ENCODE measurements around the gene GOLGA2. TPM values are rescaled to one million over a fixed set of nuclear protein-coding genes. Genes with fewer than 3 reads are reported as not detected.

The GOLGA2 gene
- total RNA-seq, 1 experiment from 2014 or later: 51.0 TPM

DNA sequence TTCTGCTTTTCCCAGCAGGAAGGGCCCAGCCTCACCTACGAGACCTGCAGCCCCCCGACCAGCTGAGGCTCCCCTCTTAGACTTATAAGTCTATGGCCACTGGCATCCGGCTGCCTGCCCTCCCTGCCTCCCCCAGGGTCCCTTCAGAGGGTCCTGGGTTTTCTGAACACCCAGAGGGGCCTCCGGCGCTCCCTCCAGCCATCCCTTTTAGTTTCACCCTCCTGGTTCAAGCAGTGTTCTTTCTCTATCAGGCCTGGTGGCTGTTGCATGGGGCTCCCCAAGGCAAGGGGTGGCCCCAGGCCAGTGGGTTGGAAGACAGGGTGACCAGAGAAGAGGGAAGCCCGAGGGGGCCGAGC is 21.8 kb downstream of the GOLGA2 start:
- H3K79me2 ChIP-seq (ENCODE audit: insufficient read depth, low read length): peaks cover 3% of the 10 kb centered on the region
- H2AFZ ChIP-seq (ENCODE audit: low read length): no peak overlapping the region
- no peak overlapping the region for H3K9ac ChIP-seq (ENCODE audit: extremely low read depth, insufficient read length, low read length)
- no peaks in the 10 kb centered on the region; a peak in 1 of 5 replicates for H3K9me3 Mint-ChIP-seq
- no peak overlapping the region for H2BK120ac ChIP-seq (ENCODE audit: low read depth, low read length, poor library complexity, severe bottlenecking)
- no peak overlapping the region for H3K4ac ChIP-seq (ENCODE audit: low read depth, low read length)
- no peak overlapping the region for H3K4me2 ChIP-seq (ENCODE audit: insufficient read depth, insufficient read length, low read length)
- H3K27ac ChIP-seq (ENCODE audit: insufficient read length, low read depth, low read length): no peak overlapping the region
- no peaks in the 10 kb centered on the region for H3K79me1 ChIP-seq (ENCODE audit: insufficient read depth, low read depth, low read length, poor library complexity, severe bottlenecking)
- no peak overlapping the region for H3K18ac ChIP-seq (ENCODE audit: insufficient read length, low read depth, low read length)
- no peak overlapping the region; a peak in 1 of 7 replicates for H3K27ac Mint-ChIP-seq
- H3K27me3 Mint-ChIP-seq (ENCODE audit: low read depth): peaks cover 6% of the 10 kb centered on the region
- no peak overlapping the region for H4K5ac ChIP-seq (ENCODE audit: insufficient read length, low read depth, low read length)
- H2AK5ac ChIP-seq (ENCODE audit: insufficient read length, low read length): no peak overlapping the region
- no peak overlapping the region for H3K4me3 Mint-ChIP-seq
- TF ChIP-seq CTCF (conservative IDR thresholded peaks at IDR 0.05): no peak
- H3T11ph ChIP-seq (ENCODE audit: low read length): no peak overlapping the region
- no peak overlapping the region for H3K56ac ChIP-seq (ENCODE audit: insufficient read length, low read depth, low read length)
- H2BK20ac ChIP-seq (ENCODE audit: low read depth, low read length, poor library complexity, severe bottlenecking): no peak overlapping the region
- no peak overlapping the region for H4K8ac ChIP-seq (replicated peaks; ENCODE audit: insufficient read length, low read depth, low read length)
- WGBS (ENCODE audit: extremely low coverage, insufficient read length, low lambda C conversion rate): no CpG with 5 or more reads among the region's 7 CpGs
- no peak overlapping the region for H2BK12ac ChIP-seq (ENCODE audit: insufficient read length, low read depth, low read length)
- peaks cover 14 to 37% of the 10 kb centered on the region in 2 experiments for H3K4me1 Mint-ChIP-seq
- H4K91ac ChIP-seq (ENCODE audit: insufficient read length, low read depth, low read length): no peak overlapping the region
- H2BK15ac ChIP-seq (ENCODE audit: low read depth, low read length): no peak overlapping the region
- H4K20me1 ChIP-seq (ENCODE audit: control insufficient read depth, insufficient read depth, insufficient read length): no peaks in the 10 kb centered on the region
- no peak overlapping the region for H2BK5ac ChIP-seq (ENCODE audit: insufficient read length, low read length)
- H3K9me3 ChIP-seq (ENCODE audit: control insufficient read depth, low read depth, low read length): no peaks in the 10 kb centered on the region
- peaks cover 4% of the 10 kb centered on the region for H3K23me2 ChIP-seq (ENCODE audit: insufficient read length, low read depth, low read length, poor library complexity, severe bottlenecking)
- DNase-seq: no peak
- no peak overlapping the region for H3K14ac ChIP-seq (ENCODE audit: insufficient read depth, low read length)
- no peaks in the 10 kb centered on the region for H3K4me1 ChIP-seq (ENCODE audit: insufficient read depth, low read length)
- H3K36me3 Mint-ChIP-seq (ENCODE audit: insufficient read depth in 1 of 3, low read depth in 3 of 3): peaks cover 17 to 38% (median 22%) of the 10 kb centered on the region in 3 experiments; a peak in 6 of 7 replicates
- no peaks in the 10 kb centered on the region for H3K27me3 ChIP-seq (ENCODE audit: insufficient read depth, low read length)
- no peak overlapping the region for H3K23ac ChIP-seq (ENCODE audit: insufficient read length, low read depth, low read length)
